Keratinocyte (primary cell): ENCODE measurements around the gene OPN1LW. TPM values are rescaled to one million over a fixed set of nuclear protein-coding genes. Genes with fewer than 3 reads are reported as not detected.

Source experiments
- DNase-seq: peaks from one replicate; pipeline ENCODE4 v3.0.0-alpha.2; 2011; ENCODE audit warnings: low read depth, missing footprints, low spot score
- FAIRE-seq: peaks from 2 replicates; lab custom pipeline; 2011; peaks lifted over from hg19 to GRCh38; lab: Jason Lieb, UNC
- H2AFZ ChIP-seq: 2 replicates; pipeline ENCODE4 v1.6.0; 2012; ENCODE audit warnings: low read length, control low read depth, inconsistent platforms; ENCODE audit not compliant: control insufficient read depth
- H3K27ac ChIP-seq: 2 replicates; pipeline ENCODE4 v1.5.1; 2011; ENCODE audit warnings: low read length; ENCODE audit not compliant: control insufficient read depth, insufficient read depth
- H3K27me3 ChIP-seq: 3 replicates; pipeline ENCODE4 v1.6.0; 2011; ENCODE audit warnings: low read length; ENCODE audit not compliant: control insufficient read depth, insufficient read depth; ENCODE audit errors: extremely low read depth
- H3K36me3 ChIP-seq, 2 experiments: 2 replicates in 1 of 2; 3 replicates in 1 of 2; pipeline ENCODE4 v1.5.1; 2011; ENCODE audit warnings: low read length in 2 of 2, mild to moderate bottlenecking in 1 of 2; ENCODE audit not compliant: control insufficient read depth in 2 of 2, insufficient read depth in 2 of 2; ENCODE audit errors: extremely low read depth in 1 of 2
- H3K4me1 ChIP-seq: 3 replicates; pipeline ENCODE4 v1.5.1; 2011; ENCODE audit warnings: low read length; ENCODE audit not compliant: control insufficient read depth, insufficient read depth; ENCODE audit errors: extremely low read depth
- H3K4me2 ChIP-seq: 3 replicates; pipeline ENCODE4 v1.6.0; 2011; ENCODE audit warnings: low read depth, low read length; ENCODE audit not compliant: control insufficient read depth, insufficient read depth; ENCODE audit errors: extremely low read depth
- H3K4me3 ChIP-seq, 3 experiments: fragments of 200-600 bp in 1 of 3; sonication (generic) in 1 of 3; 2 replicates in 2 of 3; 3 replicates in 1 of 3; pipeline ENCODE4 v1.5.1; 2011 to 2016; ENCODE audit warnings: low read length in 3 of 3, mild to moderate bottlenecking in 3 of 3, control low read depth in 2 of 3, inconsistent platforms in 1 of 3, low read depth in 1 of 3, mixed read lengths in 1 of 3, mixed run types in 1 of 3, moderate library complexity in 1 of 3; ENCODE audit not compliant: control insufficient read depth in 2 of 3, insufficient read depth in 2 of 3; ENCODE audit errors: extremely low read depth in 1 of 3
- H3K79me2 ChIP-seq: 2 replicates; pipeline ENCODE4 v1.6.0; 2012; ENCODE audit warnings: low read length; ENCODE audit not compliant: control insufficient read depth, insufficient read depth
- H3K9ac ChIP-seq: 3 replicates; pipeline ENCODE4 v1.6.0; 2011; ENCODE audit warnings: low read length; ENCODE audit not compliant: control insufficient read depth, insufficient read depth; ENCODE audit errors: extremely low read depth
- H3K9me1 ChIP-seq: 3 replicates; pipeline ENCODE4 v1.6.0; 2011; ENCODE audit warnings: low read length; ENCODE audit not compliant: control insufficient read depth, insufficient read depth; ENCODE audit errors: extremely low read depth
- H3K9me3 ChIP-seq: 2 replicates; pipeline ENCODE4 v1.5.1; 2012; ENCODE audit warnings: low read depth, low read length; ENCODE audit not compliant: control insufficient read depth
- H4K20me1 ChIP-seq: 3 replicates; pipeline ENCODE4 v1.6.0; 2011; ENCODE audit warnings: low read length; ENCODE audit not compliant: control insufficient read depth, insufficient read depth; ENCODE audit errors: extremely low read depth
- CTCF ChIP-seq, 3 experiments: IDR thresholded peaks in 1 of 3; conservative IDR thresholded peaks in 1 of 3; optimal IDR thresholded peaks in 1 of 3; 2 replicates in 2 of 3; 3 replicates in 1 of 3; pipeline versions ENCODE3 to v1.5.1; 2011; ENCODE audit warnings: low read length in 3 of 3, mild to moderate bottlenecking in 3 of 3, moderate library complexity in 2 of 3, control low read depth in 1 of 3, inconsistent platforms in 1 of 3; ENCODE audit not compliant: insufficient read depth in 2 of 3; ENCODE audit errors: extremely low read depth in 1 of 3
- EZH2 ChIP-seq: IDR thresholded peaks from one replicate; pipeline ENCODE4 v1.6.1; 2012; ENCODE audit warnings: inconsistent platforms, mild to moderate bottlenecking, low read length, moderate library complexity
- dilution Hi-C: fragments of 300-500 bp; cut with MboI; formaldehyde crosslinking; loops from one replicate; pipeline ENCODE4 v1.7.0; 2020; ENCODE audit warnings: low sequenced_read_pairs; ENCODE audit not compliant: extremely low pct_ligation_motif_present
- polyA plus RNA-seq, 5 experiments: library from polyadenylated mRNA; depleted of rRNA in 3 of 5; stranded (reverse) in 3 of 5; stranded (forward) in 1 of 5; unstranded in 1 of 5; fragments of >200 nt; gene quantifications; 1 replicate in 1 of 5; 2 replicates in 3 of 5; 3 replicates in 1 of 5; pipeline versions ENCODE4 v1.2.1 to v1.2.3, GENCODE V29; 2011 to 2012; ENCODE audit warnings: missing spikeins in 2 of 5, low read depth in 1 of 5, low replicate concordance in 1 of 5

The OPN1LW gene
- polyA plus RNA-seq, 1 donor (not counting 4 experiments of a cell fraction or from before 2014, with no cell fraction given) = not detected

- H3K27ac ChIP-seq = no peak overlapping the region
- TF ChIP-seq EZH2 (no peak), CTCF (optimal IDR thresholded peaks at IDR 0.05 in 1 of 3, IDR thresholded peaks at IDR 0.05 in 1 of 3, conservative IDR thresholded peaks at IDR 0.05 in 1 of 3; ENCODE audit: extremely low read depth in 1 of 3, insufficient read depth in 2 of 3, low read length in 3 of 3) (no peak)
- H3K4me1 ChIP-seq = no peaks in the 10 kb centered on the region
- no peak overlapping the region for H2AFZ ChIP-seq
- no peaks in the 10 kb centered on the region for H4K20me1 ChIP-seq
- no peak for DNase-seq
- H3K4me2 ChIP-seq = no peak overlapping the region
- H3K79me2 ChIP-seq = no peaks in the 10 kb centered on the region
- H3K4me3 ChIP-seq = no peak overlapping the region
- H3K9me1 ChIP-seq = no peaks in the 10 kb centered on the region
- FAIRE-seq = no peak
- no peaks in the 10 kb centered on the region for H3K36me3 ChIP-seq
- dilution Hi-C loops = no loop called here
- H3K9me3 ChIP-seq = peaks cover 2% of the 10 kb centered on the region
- no peak overlapping the region for H3K9ac ChIP-seq
- no peaks in the 10 kb centered on the region for H3K27me3 ChIP-seq
Measured at GRCh38 chrX:154135458-154136229, 8.4 kb upstream of the OPN1LW start.

DNA sequence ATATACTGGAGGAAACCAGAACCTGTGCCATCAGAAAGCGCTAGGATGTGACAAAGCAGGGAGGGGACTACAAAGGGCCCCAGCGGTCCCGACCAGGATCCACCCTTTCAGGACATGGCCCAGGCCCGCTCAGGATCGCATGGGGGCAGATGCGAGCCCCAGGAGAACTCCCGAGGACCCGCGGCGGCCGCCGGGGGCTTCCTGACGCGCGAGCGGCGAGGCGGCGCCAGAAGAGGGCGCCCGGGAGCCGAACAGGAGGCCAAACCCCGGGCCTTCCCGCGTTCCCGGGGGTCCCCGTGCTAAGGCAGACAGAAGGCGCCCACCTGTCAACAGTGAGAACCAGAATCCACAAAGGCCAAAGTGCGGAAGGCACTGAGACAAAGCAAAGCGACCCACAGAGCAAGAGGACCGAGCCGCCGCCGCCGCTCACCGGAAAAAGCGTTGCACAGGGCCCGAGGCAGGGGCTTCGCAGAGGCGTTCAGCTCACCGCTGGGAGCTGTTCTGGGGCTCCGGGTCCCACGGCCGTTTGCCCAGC lies 7.3 kb upstream of the OPN1LW start:
- H3K4me1 ChIP-seq = no peaks in the 10 kb centered on the region
- TF ChIP-seq CTCF (optimal IDR thresholded peaks at IDR 0.05 in 1 of 3, IDR thresholded peaks at IDR 0.05 in 1 of 3, conservative IDR thresholded peaks at IDR 0.05 in 1 of 3; ENCODE audit: extremely low read depth in 1 of 3, insufficient read depth in 2 of 3, low read length in 3 of 3) (peak; percentile 47 to 73 (median 49)), EZH2 (no peak)
- FAIRE-seq (no peak), DNase-seq (no peak)
- H3K79me2 ChIP-seq = no peaks in the 10 kb centered on the region
- no peaks in the 10 kb centered on the region for H3K9me1 ChIP-seq
- dilution Hi-C loops = no loop called here
- peaks cover 2% of the 10 kb centered on the region for H3K9me3 ChIP-seq
- H3K9ac ChIP-seq = no peak overlapping the region
- H3K27ac ChIP-seq = no peak overlapping the region
- H3K36me3 ChIP-seq = no peaks in the 10 kb centered on the region
- H3K27me3 ChIP-seq = no peaks in the 10 kb centered on the region
- no peaks in the 10 kb centered on the region for H4K20me1 ChIP-seq
- peak overlapping the region in 2 of 3 experiments; percentile 8 to 33 for H3K4me3 ChIP-seq
- peak overlapping the region; percentile 31 for H3K4me2 ChIP-seq
- no peak overlapping the region for H2AFZ ChIP-seq
